BJ (cell line): ENCODE data around the gene C9orf40. TPM values are rescaled to one million over a fixed set of nuclear protein-coding genes. Genes with fewer than 3 reads are reported as not detected.
A peak's percentile ranks its signal among the peaks of the same experiment; 100 is the strongest.

Experiments
- CTCF ChIA-PET: fragments of 350-600 bp; formaldehyde crosslinking; extraction: SDS; loops from one replicate; lab custom pipeline; 2021; ENCODE audit warnings: antibody characterized with exemption, inconsistent platforms; lab: Yijun Ruan, JAX
- POLR2A ChIA-PET: fragments of 300-600 bp; sonication (Branson Sonifier 250); formaldehyde crosslinking; extraction: SDS; loops from one replicate; lab custom pipeline; 2021; ENCODE audit warnings: antibody characterized with exemption; lab: Charles Lee
- DNase-seq: peaks from one replicate; pipeline ENCODE4 v3.0.0-alpha.2; 2011; ENCODE audit warnings: low read depth
- H3K27me3 ChIP-seq: 2 replicates; pipeline ENCODE4 v1.6.0; 2011; ENCODE audit warnings: low read length; ENCODE audit not compliant: control insufficient read depth, insufficient read depth
- H3K36me3 ChIP-seq: 2 replicates; pipeline ENCODE4 v1.5.1; 2011; ENCODE audit warnings: low read length; ENCODE audit not compliant: control insufficient read depth, insufficient read depth
- H3K4me3 ChIP-seq: 2 replicates; pipeline ENCODE4 v1.5.1; 2011; ENCODE audit warnings: low read depth, mild to moderate bottlenecking, control low read depth, low read length
- CTCF ChIP-seq: IDR thresholded peaks from 2 replicates; pipeline ENCODE4 v1.5.1; 2011; ENCODE audit warnings: low read depth, mild to moderate bottlenecking, control low read depth, inconsistent platforms, low read length, moderate library complexity; ENCODE audit not compliant: insufficient read depth
- polyA plus RNA-seq: library from polyadenylated mRNA; depleted of rRNA; stranded (reverse); fragments of >200 nt; gene quantifications from 2 replicates; pipeline ENCODE4 v1.2.3, GENCODE V29; 2011

C9orf40 gene
- polyA plus RNA-seq, 1 experiment: 1.0 TPM

- Histone ChIP-seq H3K4me3 (peak overlapping the region; percentile 96), H3K36me3 (no peaks in the 10 kb centered on the region), H3K27me3 (no peaks in the 10 kb centered on the region)
- POLR2A ChIA-PET: interaction anchor here (0.5 kb wide), 1 partner anchor 70 kb away, joined by 4 read pairs; no protein-coding TSS in a partner anchor
- DNase-seq: no peak
- CTCF ChIA-PET: interaction anchor here (0.6 to 3.0 kb wide), 15 partner anchors 9 to 174 kb away, joined by 3 to 23 read pairs (median 3); no protein-coding TSS in a partner anchor
- no peak for TF ChIP-seq CTCF
Measured at GRCh38 chr9:74951725-74952151, 974 bp downstream of the C9orf40 start.

- DNase-seq: no peak
- Histone ChIP-seq H3K36me3 (no peaks in the 10 kb centered on the region), H3K27me3 (no peaks in the 10 kb centered on the region), H3K4me3 (peak overlapping the region; percentile 96)
- ChIA-PET CTCF (interaction anchor here (0.5 to 3.0 kb wide), 7 partner anchors 9 to 194 kb away, joined by 3 to 23 read pairs (median 4); no protein-coding TSS in a partner anchor), POLR2A (no interaction called here)
- TF ChIP-seq CTCF: no peak
Measured at GRCh38 chr9:74951107-74951720, 1.5 kb downstream of the C9orf40 start.

GRCh38 chr9:74949859-74950855 is 2.6 kb downstream of the C9orf40 start:
- ChIA-PET POLR2A (no interaction called here), CTCF (interaction anchor here (0.7 to 1.3 kb wide), 3 partner anchors 29 to 114 kb away, joined by 3 to 4 read pairs (median 3); no protein-coding TSS in a partner anchor)

GRCh38 chr9:74948937-74949336 is 3.8 kb downstream of the C9orf40 start:
- no peak for TF ChIP-seq CTCF
- no peak overlapping the region for H3K4me3 ChIP-seq
- DNase-seq: no peak
- ChIA-PET CTCF (no interaction called here), POLR2A (no interaction called here)
- no peaks in the 10 kb centered on the region for H3K36me3 ChIP-seq
- H3K27me3 ChIP-seq: no peaks in the 10 kb centered on the region

More at GRCh38 chr9:74949859-74950855, 2.6 kb downstream of the C9orf40 start:
- H3K36me3 ChIP-seq: no peaks in the 10 kb centered on the region
- no peaks in the 10 kb centered on the region for H3K27me3 ChIP-seq
- H3K4me3 ChIP-seq: no peak overlapping the region
- DNase-seq: peak; percentile 73
- no peak for TF ChIP-seq CTCF

- no peak for DNase-seq
- ChIA-PET POLR2A (no interaction called here), CTCF (interaction anchor here (0.7 to 1.2 kb wide), 2 partner anchors 146 to 169 kb away, joined by 3 read pairs; no protein-coding TSS in a partner anchor)
- H3K4me3 ChIP-seq: no peak overlapping the region
- no peaks in the 10 kb centered on the region for H3K36me3 ChIP-seq
- H3K27me3 ChIP-seq: no peaks in the 10 kb centered on the region
- no peak for TF ChIP-seq CTCF
Measured at GRCh38 chr9:74946686-74947085, 6.0 kb downstream of the C9orf40 start.
